Osteoblast (primary cell): ENCODE measurements around the gene IL17C. TPM values are rescaled to one million over a fixed set of nuclear protein-coding genes. Genes with fewer than 3 reads are reported as not detected.

Source experiments
- DNase-seq: peaks from one replicate; pipeline ENCODE4 v3.0.0; 2011; ENCODE audit warnings: low spot score, mixed read lengths; ENCODE audit not compliant: insufficient read length; ENCODE audit errors: missing footprints
- H2AFZ ChIP-seq: 2 replicates; pipeline ENCODE4 v1.6.0; 2011; ENCODE audit warnings: mild to moderate bottlenecking, low read length
- H3K27ac ChIP-seq: 2 replicates; pipeline ENCODE4 v1.5.1; 2011; ENCODE audit warnings: mild to moderate bottlenecking, low read depth, low read length, moderate library complexity
- H3K27me3 ChIP-seq: 2 replicates; pipeline ENCODE4 v1.6.0; 2012; ENCODE audit warnings: mild to moderate bottlenecking, control low read depth, inconsistent platforms, low read length, moderate library complexity; ENCODE audit not compliant: insufficient read depth
- H3K36me3 ChIP-seq: 2 replicates; pipeline ENCODE4 v1.5.1; 2011; ENCODE audit warnings: mild to moderate bottlenecking, low read length, control low read depth, moderate library complexity; ENCODE audit not compliant: insufficient read depth
- H3K4me1 ChIP-seq: 2 replicates; pipeline ENCODE4 v1.5.1; 2011; ENCODE audit warnings: mild to moderate bottlenecking, low read length, control low read depth, moderate library complexity; ENCODE audit not compliant: insufficient read depth
- H3K4me2 ChIP-seq: 2 replicates; pipeline ENCODE4 v1.6.0; 2011; ENCODE audit warnings: mild to moderate bottlenecking, low read length; ENCODE audit not compliant: insufficient read depth
- H3K4me3 ChIP-seq: fragments of 200-600 bp; sonication (generic); 3 replicates; pipeline ENCODE4 v1.5.1; 2012; ENCODE audit warnings: mild to moderate bottlenecking, low read length, inconsistent platforms; ENCODE audit not compliant: insufficient read depth
- H3K79me2 ChIP-seq: 2 replicates; pipeline ENCODE4 v1.6.0; 2012; ENCODE audit warnings: mild to moderate bottlenecking, low read length, control low read depth, inconsistent platforms; ENCODE audit not compliant: insufficient read depth
- H3K9me3 ChIP-seq: 2 replicates; pipeline ENCODE4 v1.5.1; 2011; ENCODE audit warnings: low read depth, low read length, control low read depth
- H4K20me1 ChIP-seq: 2 replicates; pipeline ENCODE4 v1.6.0; 2012; ENCODE audit warnings: mild to moderate bottlenecking, low read length, control low read depth; ENCODE audit not compliant: insufficient read depth
- CTCF ChIP-seq: IDR thresholded peaks from 2 replicates; pipeline ENCODE4 v1.5.1; 2011; ENCODE audit warnings: mild to moderate bottlenecking, low read depth, low read length, moderate library complexity; ENCODE audit errors: extremely low read depth
- total RNA-seq: library from RNA; depleted of rRNA; stranded (reverse); fragments of >200 nt; gene quantifications from 2 replicates; pipeline ENCODE4 v1.2.3, GENCODE V29; 2012

Gene IL17C
- total RNA-seq, 1 donor, result under 0.01 TPM

- H2AFZ ChIP-seq, result no peak overlapping the region
- no peak for TF ChIP-seq CTCF
- peak; percentile 90 for DNase-seq
Observed at GRCh38 chr16:88688013-88688778, 49.8 kb downstream of the IL17C start.

More at GRCh38 chr16:88688013-88688778, 49.8 kb downstream of the IL17C start:
- H3K4me2 ChIP-seq, result no peak overlapping the region
- no peaks in the 10 kb centered on the region for H3K36me3 ChIP-seq
- no peaks in the 10 kb centered on the region for H4K20me1 ChIP-seq
- no peak overlapping the region for H3K27ac ChIP-seq
- peaks cover 10% of the 10 kb centered on the region for H3K27me3 ChIP-seq
- no peaks in the 10 kb centered on the region for H3K79me2 ChIP-seq
- H3K9me3 ChIP-seq, result no peaks in the 10 kb centered on the region
- H3K4me1 ChIP-seq, result peaks cover 22% of the 10 kb centered on the region
- H3K4me3 ChIP-seq, result no peak overlapping the region

Other genes starting within 250 kb of the IL17C start
- gene ZFPM1, start 185.3 kb upstream of the IL17C start, total RNA-seq, result 0.88 and 2.2 TPM in 2 replicates
- gene ZC3H18, start 68.2 kb upstream of the IL17C start, total RNA-seq, result 10.6 and 10.9 TPM in 2 replicates
- 144 and 250 TPM in 2 replicates for gene CYBA, start 12.5 kb downstream of the IL17C start, total RNA-seq
- 67.3 and 73.1 TPM in 2 replicates for gene MVD, start 24.5 kb downstream of the IL17C start, total RNA-seq
- gene SNAI3, start 47.9 kb downstream of the IL17C start, total RNA-seq, result not detected in 2 replicates
- gene RNF166, start 67.8 kb downstream of the IL17C start, total RNA-seq, result 14.5 and 18.0 TPM in 2 replicates
- gene CTU2, start 67.9 kb downstream of the IL17C start, total RNA-seq, result 14.8 and 15.6 TPM in 2 replicates
- gene PIEZO1, start 146.6 kb downstream of the IL17C start, total RNA-seq, result 187 and 207 TPM in 2 replicates
- 2.9 TPM in 2 replicates for gene CDT1, start 165.2 kb downstream of the IL17C start, total RNA-seq
- 41.8 and 53.6 TPM in 2 replicates for gene APRT, start 173.4 kb downstream of the IL17C start, total RNA-seq
- 43.6 and 48.1 TPM in 2 replicates for gene GALNS, start 218.4 kb downstream of the IL17C start, total RNA-seq
- gene TRAPPC2L, start 218.6 kb downstream of the IL17C start, total RNA-seq, result 43.1 and 47.7 TPM in 2 replicates
- gene PABPN1L, start 228.1 kb downstream of the IL17C start, total RNA-seq, result not detected in 2 replicates